ENCODE data around the gene SPDYE4.

SPDYE4 gene

GRCh38 chr17:8729421-8729820 lies 28.9 kb downstream of the SPDYE4 start:
- TF ChIP-seq CTCF (IDR thresholded peaks at IDR 0.05) (no peak), ZFX (IDR thresholded peaks at IDR 0.05; ENCODE audit: borderline replicate concordance) (no peak)
- no peak overlapping the region for H3K27ac ChIP-seq

- H3K27ac ChIP-seq = no peak overlapping the region
- TF ChIP-seq ZFX (IDR thresholded peaks at IDR 0.05; ENCODE audit: borderline replicate concordance) (no peak), CTCF (IDR thresholded peaks at IDR 0.05) (no peak)
Observed at GRCh38 chr17:8728971-8729370, 29.4 kb downstream of the SPDYE4 start.

DNA sequence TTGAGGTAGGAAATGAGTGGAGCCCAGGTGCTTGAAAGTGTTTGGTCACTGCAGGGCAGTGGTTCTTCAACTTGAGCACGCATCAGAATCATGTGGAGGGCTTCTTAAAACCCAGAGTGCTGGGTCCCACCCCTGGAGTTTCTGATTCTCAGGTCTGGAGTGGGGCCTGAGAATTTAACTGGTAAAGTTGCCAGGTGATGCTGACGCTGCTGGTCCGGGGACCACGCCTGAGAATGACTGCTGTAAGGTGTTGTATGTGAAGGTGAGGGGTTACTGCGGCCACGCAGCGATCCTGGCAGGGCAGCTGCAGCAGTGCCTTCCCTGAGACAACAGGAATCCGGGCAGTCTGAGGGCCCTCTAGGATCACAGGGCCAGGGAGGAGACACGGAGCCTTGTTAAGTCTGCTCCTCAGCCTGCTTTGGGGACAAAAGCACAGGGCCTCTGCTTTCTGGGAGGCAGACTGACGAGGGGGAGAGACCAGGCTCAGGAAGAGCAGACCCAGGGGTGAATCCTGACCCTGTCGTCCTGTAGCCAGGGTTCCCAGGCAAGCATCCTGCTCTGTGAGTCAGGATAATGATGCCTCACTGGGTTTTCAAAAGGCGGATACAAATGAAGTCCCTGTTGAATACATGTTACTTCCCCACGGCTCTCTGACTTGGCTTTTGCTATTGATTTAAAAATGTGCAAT lies 30.0 kb downstream of the SPDYE4 start:
- TF ChIP-seq CTCF (IDR thresholded peaks at IDR 0.05) (no peak), ZFX (IDR thresholded peaks at IDR 0.05; ENCODE audit: borderline replicate concordance) (no peak)
- no peak overlapping the region for H3K27ac ChIP-seq

DNA sequence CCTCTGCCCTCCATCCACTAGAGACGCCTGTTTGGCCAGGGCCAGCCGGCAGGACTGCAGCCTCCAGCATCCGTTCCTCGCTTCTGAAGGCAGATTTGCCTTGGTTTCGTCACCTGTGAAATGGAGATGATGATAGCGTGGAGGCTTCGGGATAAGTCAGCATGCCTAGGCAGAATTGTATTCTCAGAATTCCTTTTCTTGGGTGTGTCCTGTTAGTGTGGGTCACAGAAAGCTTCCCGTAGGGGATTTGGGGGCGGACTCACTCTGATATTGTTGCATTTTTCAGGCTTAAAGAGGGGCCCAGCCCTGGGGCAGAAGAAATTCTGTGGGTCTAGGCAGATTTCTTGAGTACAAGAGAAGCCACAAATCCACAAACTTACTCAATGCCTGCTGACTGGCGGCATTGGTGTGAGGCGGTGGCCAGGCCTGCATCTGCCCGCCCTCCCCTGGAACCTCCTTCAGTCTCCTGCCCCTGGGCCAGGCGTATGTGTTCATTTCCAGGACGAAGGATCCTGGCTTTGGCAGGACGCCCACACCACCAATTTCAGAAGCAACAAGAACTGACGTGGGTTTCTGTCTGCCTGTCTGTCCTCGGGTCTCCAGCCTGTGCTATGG lies 31.3 kb downstream of the SPDYE4 start:
- TF ChIP-seq CTCF (IDR thresholded peaks at IDR 0.05) (no peak), ZFX (IDR thresholded peaks at IDR 0.05; ENCODE audit: borderline replicate concordance) (no peak)
- H3K27ac ChIP-seq = no peak overlapping the region

GRCh38 chr17:8725881-8726876 lies 32.2 kb downstream of the SPDYE4 start:
- H3K27ac ChIP-seq = no peak overlapping the region
- TF ChIP-seq ZFX (IDR thresholded peaks at IDR 0.05; ENCODE audit: borderline replicate concordance) (no peak), CTCF (IDR thresholded peaks at IDR 0.05) (no peak)

DNA sequence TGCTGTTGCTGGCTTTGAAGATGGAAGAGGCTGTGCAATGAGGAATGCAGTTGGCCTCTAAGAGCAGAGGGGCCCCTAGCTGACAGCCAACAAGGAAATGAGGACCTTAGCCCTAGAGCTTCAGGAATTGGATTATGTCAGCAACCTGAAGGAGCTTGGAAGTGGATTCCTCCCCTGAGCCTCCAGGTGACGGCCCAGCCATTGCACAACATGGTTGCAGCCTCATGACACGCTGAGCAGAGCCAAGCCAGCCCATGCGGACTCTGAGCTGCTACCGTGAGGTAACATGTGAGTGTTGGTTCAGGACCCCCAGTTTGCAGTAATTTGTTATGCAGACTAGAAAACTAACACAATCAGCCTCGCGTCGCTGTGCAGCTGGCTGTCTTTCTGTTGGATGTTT lies 33.9 kb downstream of the SPDYE4 start:
- TF ChIP-seq ZFX (IDR thresholded peaks at IDR 0.05; ENCODE audit: borderline replicate concordance) = no peak
- TF ChIP-seq CTCF (IDR thresholded peaks at IDR 0.05) = no peak

More for the DNA sequence above, 33.9 kb downstream of the SPDYE4 start:
- no peak overlapping the region for H3K27ac ChIP-seq

Measured in 22Rv1 (cell line).